OCI-LY1 (cell line): ENCODE measurements around the gene STYXL1.

ENCODE experiments used
- EZH2 ChIP-seq: fragments of 200-600 bp; sonication (generic), shearing (Covaris generic); IDR thresholded peaks from 2 replicates; pipeline ENCODE4 v1.8.0; 2017; ENCODE audit warnings: borderline replicate concordance, mixed run types, mild to moderate bottlenecking, antibody characterized with exemption, low read length, moderate library complexity, mixed read lengths
- TF ChIP-seq, protein P1 (sequence below): fragments of 200-600 bp; sonication (generic), shearing (Covaris generic); IDR thresholded peaks from 2 replicates; pipeline ENCODE4 v1.5.1; 2017; ENCODE audit warnings: mild to moderate bottlenecking, antibody characterized with exemption, low read length, moderate library complexity, mixed read lengths

- TF ChIP-seq, protein P1, sequence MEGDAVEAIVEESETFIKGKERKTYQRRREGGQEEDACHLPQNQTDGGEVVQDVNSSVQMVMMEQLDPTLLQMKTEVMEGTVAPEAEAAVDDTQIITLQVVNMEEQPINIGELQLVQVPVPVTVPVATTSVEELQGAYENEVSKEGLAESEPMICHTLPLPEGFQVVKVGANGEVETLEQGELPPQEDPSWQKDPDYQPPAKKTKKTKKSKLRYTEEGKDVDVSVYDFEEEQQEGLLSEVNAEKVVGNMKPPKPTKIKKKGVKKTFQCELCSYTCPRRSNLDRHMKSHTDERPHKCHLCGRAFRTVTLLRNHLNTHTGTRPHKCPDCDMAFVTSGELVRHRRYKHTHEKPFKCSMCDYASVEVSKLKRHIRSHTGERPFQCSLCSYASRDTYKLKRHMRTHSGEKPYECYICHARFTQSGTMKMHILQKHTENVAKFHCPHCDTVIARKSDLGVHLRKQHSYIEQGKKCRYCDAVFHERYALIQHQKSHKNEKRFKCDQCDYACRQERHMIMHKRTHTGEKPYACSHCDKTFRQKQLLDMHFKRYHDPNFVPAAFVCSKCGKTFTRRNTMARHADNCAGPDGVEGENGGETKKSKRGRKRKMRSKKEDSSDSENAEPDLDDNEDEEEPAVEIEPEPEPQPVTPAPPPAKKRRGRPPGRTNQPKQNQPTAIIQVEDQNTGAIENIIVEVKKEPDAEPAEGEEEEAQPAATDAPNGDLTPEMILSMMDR, result no peak
- no peak for TF ChIP-seq EZH2
Measured at GRCh38 chr7:76074306-76074971, 26.6 kb upstream of the STYXL1 start.
